Epidermal melanocyte (primary cell): ENCODE data around the gene GATA2.

Experiments
- DNase-seq: peaks from one replicate; pipeline ENCODE4 v3.0.0; 2011; ENCODE audit warnings: low spot score; ENCODE audit not compliant: insufficient read length

Gene GATA2

DNA sequence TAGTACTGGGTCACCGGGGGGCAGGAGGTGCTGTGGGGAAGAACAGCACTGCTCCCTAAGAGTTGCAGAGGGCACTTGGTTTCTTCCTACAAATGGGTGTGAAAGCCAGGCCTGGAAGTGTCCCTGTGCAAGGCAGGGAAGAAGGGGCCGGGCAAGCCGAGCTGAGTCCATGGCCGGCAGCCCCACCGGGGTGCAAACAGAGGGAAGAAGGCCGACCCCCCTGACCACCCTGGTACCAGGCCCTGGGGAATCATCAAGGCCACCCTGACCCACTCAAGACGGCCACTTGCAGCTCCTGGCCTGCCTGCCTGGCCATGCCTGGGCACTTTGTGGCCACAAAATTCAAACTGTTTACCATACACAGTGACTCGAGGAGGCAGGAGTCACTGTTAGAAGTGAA, 17.6 kb downstream of the GATA2 start:
- DNase-seq, result no peak

GRCh38 chr3:128473737-128474136, 19.3 kb downstream of the GATA2 start:
- DNase-seq, result no peak

- DNase-seq, result no peak
Measured at GRCh38 chr3:128473180-128473519, 19.9 kb downstream of the GATA2 start.

GRCh38 chr3:128472449-128473179, 20.4 kb downstream of the GATA2 start:
- no peak for DNase-seq

DNA sequence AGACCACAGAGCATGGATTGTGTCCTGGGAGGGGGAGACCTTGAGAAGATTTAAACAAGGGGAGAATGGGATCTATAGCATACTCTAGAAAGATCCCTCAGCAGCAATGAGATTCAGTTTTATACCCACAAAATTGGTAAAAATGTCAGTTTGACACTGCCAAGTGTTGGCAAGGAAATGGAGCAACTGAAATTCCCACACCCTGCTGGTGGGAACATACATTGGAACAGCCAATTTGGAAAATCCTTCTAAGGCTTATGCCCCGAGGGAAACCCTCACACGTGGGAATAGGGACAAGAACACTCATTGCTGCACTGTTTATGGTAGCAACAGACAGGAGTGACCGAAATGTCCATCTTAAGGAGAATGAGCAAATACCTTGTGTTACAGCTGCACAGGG, 21.3 kb downstream of the GATA2 start:
- no peak for DNase-seq

DNA sequence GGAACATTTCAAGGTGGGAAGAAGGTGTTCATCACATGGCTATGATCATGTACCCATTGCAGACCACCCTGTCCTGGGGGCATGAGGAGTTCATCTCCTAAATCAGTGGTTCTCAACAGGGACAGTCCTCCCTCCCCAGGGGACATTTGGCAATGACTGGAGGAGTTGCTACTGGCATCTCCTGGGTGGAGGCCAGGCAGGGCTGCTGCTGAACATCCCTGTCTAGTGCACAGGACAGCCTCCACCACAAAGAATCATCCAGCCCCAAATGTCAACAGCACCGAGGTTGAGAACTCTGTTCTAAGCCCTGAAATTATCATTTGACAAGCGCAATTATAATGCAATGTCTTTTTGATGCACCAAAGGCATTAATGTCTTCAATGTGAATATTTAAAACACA, 21.9 kb downstream of the GATA2 start:
- DNase-seq, result no peak

GRCh38 chr3:128470134-128470899, 22.7 kb downstream of the GATA2 start:
- no peak for DNase-seq

DNA sequence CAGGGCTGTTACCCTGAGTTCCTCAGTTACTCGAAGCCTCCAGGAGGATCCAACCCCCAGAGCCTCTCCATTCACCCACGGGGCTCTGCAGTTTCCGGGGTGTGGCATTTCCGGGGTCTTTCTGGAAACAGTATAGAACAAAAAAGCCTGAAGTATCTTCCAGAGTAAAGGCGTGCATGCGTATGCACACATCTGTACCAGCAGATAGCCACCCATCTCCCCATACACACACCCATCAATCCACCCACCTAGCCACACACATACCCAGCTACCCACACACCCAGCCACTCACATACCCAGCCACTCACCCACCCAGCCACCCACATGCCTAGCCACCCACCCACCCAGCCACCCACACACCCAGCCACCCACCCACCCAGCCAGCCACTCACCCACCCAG, 23.4 kb downstream of the GATA2 start:
- no peak for DNase-seq

GRCh38 chr3:128468791-128469527, 24.0 kb downstream of the GATA2 start:
- no peak for DNase-seq

DNA sequence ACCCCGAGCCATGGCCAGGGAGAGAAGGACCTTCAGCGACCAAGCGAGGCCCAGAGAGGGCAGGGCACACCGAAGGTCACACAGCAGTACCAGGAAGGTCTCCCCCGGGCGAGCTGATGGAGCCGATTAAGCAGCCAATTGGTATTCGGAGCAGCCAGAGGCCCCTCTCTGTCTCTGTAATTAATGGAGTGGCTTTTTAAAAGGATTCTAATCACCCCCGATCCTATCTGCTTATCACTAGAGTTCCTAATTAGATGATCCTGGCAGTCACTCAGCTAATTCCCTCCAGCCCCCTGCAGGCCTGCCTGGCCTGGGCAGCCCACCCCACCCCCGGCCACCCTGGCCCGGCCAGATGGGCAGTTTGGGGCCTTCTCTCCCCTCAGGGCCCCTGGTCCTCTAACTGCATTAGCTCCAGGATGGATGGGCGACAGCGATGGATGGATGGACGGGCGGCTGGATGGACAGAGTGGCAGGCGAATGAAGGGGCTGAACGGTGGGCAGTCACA, 24.7 kb downstream of the GATA2 start:
- DNase-seq, result no peak

DNA sequence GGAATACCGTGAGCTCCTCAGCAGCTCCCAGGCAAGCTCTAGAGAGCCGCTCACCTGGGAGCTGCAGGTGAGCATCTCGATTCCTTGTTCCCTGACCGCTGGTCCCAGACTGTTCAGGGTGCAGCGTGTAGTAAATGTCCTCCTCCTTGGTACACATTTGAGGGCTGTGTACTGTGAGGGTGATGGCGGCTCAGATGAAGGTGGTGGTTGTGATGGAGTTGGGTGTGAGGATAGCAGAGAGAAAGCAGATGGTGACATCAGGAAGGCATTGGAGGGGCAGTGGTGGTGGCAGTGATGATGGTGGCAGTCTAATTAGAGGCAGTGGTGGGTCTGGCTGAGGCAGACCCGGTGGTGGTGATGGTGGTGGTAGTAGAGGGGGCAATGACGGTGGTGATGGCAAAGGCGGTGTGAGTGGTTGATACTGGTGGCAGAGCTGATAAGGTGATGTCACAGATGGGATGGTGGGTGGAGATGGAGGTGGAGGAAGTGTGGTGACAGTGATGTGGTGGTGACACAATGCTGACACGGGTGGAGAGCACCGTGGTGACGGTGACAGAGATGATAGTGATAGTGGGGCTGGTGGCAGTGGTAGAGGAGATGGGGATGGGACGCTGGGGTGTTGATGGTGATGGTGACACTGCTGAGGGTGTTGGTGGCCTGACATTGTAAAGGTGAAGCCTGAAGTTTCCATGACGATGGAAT, 26.0 kb downstream of the GATA2 start, which contains the start of gene DNAJB8:
TSS of gene DNAJB8 (minus strand) at position 51 of the 702 bp plus-strand sequence. CDS start 3,645 bp downstream, outside the sequence.
- DNase-seq, result no peak

- no peak for DNase-seq
Measured at GRCh38 chr3:128464702-128465101, 28.3 kb downstream of the GATA2 start.

- DNase-seq, result no peak
Measured at GRCh38 chr3:128464188-128464587, 28.8 kb downstream of the GATA2 start.

DNA sequence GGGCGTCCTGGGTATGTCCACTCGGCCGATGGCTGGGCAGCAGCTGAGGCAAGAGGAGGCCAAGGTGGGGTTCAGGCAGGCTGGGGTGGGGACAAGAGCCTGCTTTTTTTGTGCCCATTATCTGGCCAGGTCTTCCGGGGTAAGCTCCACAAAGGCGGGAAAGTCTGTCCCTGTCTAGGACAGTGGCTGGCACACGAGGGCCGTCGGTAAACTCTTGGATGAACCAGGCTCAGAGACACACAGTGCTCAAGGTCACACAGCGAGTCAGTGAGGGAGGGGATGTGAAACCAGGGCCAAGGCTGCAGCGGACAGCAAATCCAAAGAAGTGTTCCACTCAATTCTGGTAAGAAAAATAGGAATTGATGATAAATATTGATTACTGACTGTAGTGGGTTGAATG, 29.2 kb downstream of the GATA2 start:
- DNase-seq, result no peak

- no peak for DNase-seq
Measured at GRCh38 chr3:128463354-128463753, 29.6 kb downstream of the GATA2 start.

DNA sequence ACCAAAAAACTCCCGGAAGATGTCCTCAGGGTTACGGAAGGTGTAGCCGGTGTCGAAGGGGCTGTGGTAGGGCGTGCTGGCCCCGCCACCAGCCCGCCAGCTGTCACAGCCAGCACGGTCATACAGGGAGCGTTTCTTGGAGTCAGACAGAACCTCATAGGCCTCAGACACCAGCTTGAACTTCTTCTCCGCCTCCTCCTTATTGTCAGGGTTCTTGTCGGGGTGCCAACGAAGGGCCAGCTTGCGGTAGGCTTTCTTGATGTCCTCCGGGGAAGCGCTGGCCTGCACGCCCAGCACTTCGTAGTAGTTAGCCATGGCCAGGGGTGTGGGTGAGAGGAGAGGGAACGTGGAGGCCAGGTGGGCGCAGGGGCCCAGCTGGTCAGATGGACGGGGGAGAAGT, 30.1 kb downstream of the GATA2 start:
- DNase-seq, result no peak

DNA sequence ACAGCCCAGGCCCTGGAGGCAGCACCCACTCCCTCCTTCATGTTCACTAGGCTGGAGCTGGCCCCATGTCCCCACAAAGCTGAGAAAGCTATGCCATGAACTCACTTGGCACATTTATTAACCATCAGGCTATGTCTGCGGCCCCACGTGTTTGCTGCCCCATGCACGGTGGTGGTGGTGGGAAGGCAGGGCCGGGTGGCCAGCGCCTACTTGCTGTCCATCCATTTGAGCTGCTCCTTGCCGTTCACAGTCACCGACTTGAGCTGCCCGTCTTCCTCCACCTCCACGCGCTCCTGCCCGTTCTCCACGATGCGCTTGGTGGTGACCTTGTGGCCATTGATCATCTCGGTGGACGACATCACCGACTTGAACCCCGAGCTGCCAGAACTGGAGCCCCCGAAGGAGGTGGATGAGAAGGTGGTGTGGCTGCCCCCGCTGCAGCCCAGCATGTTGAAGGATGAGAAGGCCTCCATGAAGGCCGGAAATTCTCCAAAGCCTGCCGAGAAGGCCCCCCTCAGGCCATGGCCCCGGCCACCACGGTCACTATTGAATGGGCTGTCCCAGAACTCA, 30.6 kb downstream of the GATA2 start:
- no peak for DNase-seq

GRCh38 chr3:128461731-128462130, 31.3 kb downstream of the GATA2 start:
- no peak for DNase-seq

GRCh38 chr3:128459461-128459820, 33.6 kb downstream of the GATA2 start:
- no peak for DNase-seq

DNA sequence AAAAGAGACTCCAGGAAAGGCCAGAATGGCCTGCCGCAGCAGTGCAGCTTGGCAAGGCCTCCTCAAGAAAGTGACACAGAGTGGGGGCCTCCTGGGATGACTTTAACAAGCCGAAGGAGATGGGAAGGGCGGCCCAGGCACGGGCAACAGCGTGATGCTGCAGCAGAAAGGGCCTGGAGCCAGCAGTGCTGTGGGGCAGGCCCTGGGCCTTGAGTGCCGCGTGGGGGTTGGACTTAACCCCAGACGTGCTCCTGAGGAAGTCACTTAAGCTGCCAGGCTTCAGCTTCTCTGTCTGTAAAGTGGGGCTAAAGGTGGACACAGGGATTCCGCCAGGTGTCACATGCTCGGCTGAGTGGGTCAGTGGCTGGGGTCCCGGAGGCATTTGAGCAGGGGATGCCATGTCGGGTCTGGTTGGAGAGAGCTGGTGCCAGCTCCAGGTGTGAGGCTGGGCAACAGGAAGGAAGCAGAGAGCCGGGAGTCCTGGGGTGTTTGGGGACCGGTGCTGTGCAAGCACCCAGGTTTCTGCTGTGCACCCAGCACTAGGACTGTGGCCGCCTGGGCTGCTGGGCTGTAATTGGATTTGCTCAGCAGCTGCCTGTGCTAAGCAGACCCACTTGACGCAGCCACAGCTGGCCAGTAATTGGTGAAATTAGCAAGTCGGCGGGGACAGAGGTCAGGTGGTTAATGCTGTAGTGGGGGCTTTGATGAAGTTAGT, 34.1 kb downstream of the GATA2 start:
- DNase-seq, result no peak

- DNase-seq, result no peak
Measured at GRCh38 chr3:128457937-128458336, 35.1 kb downstream of the GATA2 start.
